Naive B cell (primary cell): ENCODE results near the gene TMEM204. TPM values are rescaled to one million over a fixed set of nuclear protein-coding genes. Genes with fewer than 3 reads are reported as not detected.

ENCODE experiments used
- ATAC-seq, 2 donors: fragments of 150-1000 bp; cut with Tn5 transposase; 2 replicates each; pipeline ENCODE4 v1.10.0; 2021; ENCODE audit warnings: low read depth in 2 of 2, mild to moderate bottlenecking in 2 of 2, moderate library complexity in 2 of 2
- DNase-seq: peaks from one replicate; pipeline ENCODE4 v3.0.0; 2022
- H3K27ac Mint-ChIP-seq, 6 donors: one replicate each; pipeline ENCODE4 v1.8.0; 2020 to 2022; ENCODE audit warnings: mild to moderate bottlenecking in 6 of 6, mixed read lengths in 6 of 6, moderate library complexity in 5 of 6, inconsistent platforms in 2 of 6
- H3K27me3 Mint-ChIP-seq, 3 donors: one replicate each; pipeline ENCODE4 v1.8.0; 2021 to 2022; ENCODE audit warnings: mixed read lengths in 3 of 3, mild to moderate bottlenecking in 1 of 3
- H3K36me3 Mint-ChIP-seq, 2 donors: one replicate each; pipeline ENCODE4 v1.8.0; 2020 to 2022; ENCODE audit warnings: mixed read lengths in 2 of 2, inconsistent platforms in 1 of 2, mild to moderate bottlenecking in 1 of 2
- H3K4me1 Mint-ChIP-seq, 3 donors: one replicate each; pipeline ENCODE4 v1.8.0; 2020 to 2022; ENCODE audit warnings: mixed read lengths in 3 of 3, inconsistent platforms in 1 of 3, mild to moderate bottlenecking in 1 of 3, moderate library complexity in 1 of 3
- H3K4me3 Mint-ChIP-seq, 8 donors: one replicate each; pipeline ENCODE4 v1.8.0; 2020 to 2022; ENCODE audit warnings: mild to moderate bottlenecking in 8 of 8, mixed read lengths in 8 of 8, moderate library complexity in 8 of 8, inconsistent platforms in 2 of 8
- H3K9me3 Mint-ChIP-seq, 7 donors: one replicate each; pipeline ENCODE4 v1.8.0; 2020 to 2022; ENCODE audit warnings: mixed read lengths in 7 of 7, mild to moderate bottlenecking in 5 of 7, inconsistent platforms in 2 of 7, moderate library complexity in 1 of 7
- polyA plus RNA-seq, 6 donors: library from polyadenylated mRNA; unstranded; fragments of 300-500 nt; fragmentation: Illumina TruSeq; gene quantifications; one replicate each; pipeline ENCODE4 v1.2.3, GENCODE V29; 2021; ENCODE audit warnings: low read depth in 6 of 6

TMEM204 gene
- polyA plus RNA-seq = 10 to 100 TPM in 2 of 6 donors, 1 to 10 TPM in 4; 5.2 to 23.9 (median 6.6) TPM

GRCh38 chr16:1533443-1533951, at the start of gene TMEM204:
TMEM204 (plus strand) TSS chr16:1533666; CDS start chr16:1534276, 610 bp downstream.
- Mint-ChIP-seq H3K36me3 (no peaks in the 10 kb centered on the region), H3K4me1 (peaks cover 10 to 44% (median 25%) of the 10 kb centered on the region in 3 donors), H3K27ac (peak within 1 kb of the TSS in 4 of 6 donors; percentile 48 to 85 (median 80)), H3K4me3 (peak within 1 kb of the TSS; percentile 69 to 96 (median 84)), H3K27me3 (peaks cover 0 to 27% (median 0%) of the 10 kb centered on the region in 3 donors), H3K9me3 (no peaks in the 10 kb centered on the region)
- ATAC-seq = peak; percentile 44 to 56
- DNase-seq = no peak

GRCh38 chr16:1485847-1486496, 47.5 kb upstream of the TMEM204 start:
- DNase-seq (no peak), ATAC-seq (no peak)
- Mint-ChIP-seq H3K27me3 (no peaks in the 10 kb centered on the region), H3K36me3 (peaks cover 0 to 5% of the 10 kb centered on the region in 2 donors), H3K4me3 (peak overlapping the region in 1 of 8 donors; percentile 12), H3K27ac (peak overlapping the region in 1 of 6 donors; percentile 9), H3K9me3 (peaks cover 0 to 4% (median 0%) of the 10 kb centered on the region in 7 donors), H3K4me1 (peaks cover 12 to 23% (median 21%) of the 10 kb centered on the region in 3 donors)

- no peaks in the 10 kb centered on the region for H3K27me3 Mint-ChIP-seq
- H3K36me3 Mint-ChIP-seq = no peaks in the 10 kb centered on the region
- ATAC-seq (no peak), DNase-seq (no peak)
- H3K4me1 Mint-ChIP-seq = peaks cover 4 to 21% (median 15%) of the 10 kb centered on the region in 3 donors
- no peak overlapping the region for H3K4me3 Mint-ChIP-seq
- peak overlapping the region in 1 of 6 donors; percentile 79 for H3K27ac Mint-ChIP-seq
- H3K9me3 Mint-ChIP-seq = no peaks in the 10 kb centered on the region
Observed at GRCh38 chr16:1486551-1487390, 46.7 kb upstream of the TMEM204 start.

- peaks cover 6 to 20% (median 17%) of the 10 kb centered on the region in 3 donors for H3K4me1 Mint-ChIP-seq
- DNase-seq (no peak), ATAC-seq (no peak)
- H3K36me3 Mint-ChIP-seq = no peaks in the 10 kb centered on the region
- H3K9me3 Mint-ChIP-seq = no peaks in the 10 kb centered on the region
- no peak overlapping the region for H3K4me3 Mint-ChIP-seq
- H3K27ac Mint-ChIP-seq = no peak overlapping the region
- no peaks in the 10 kb centered on the region for H3K27me3 Mint-ChIP-seq
Observed at GRCh38 chr16:1487395-1488053, 45.9 kb upstream of the TMEM204 start.

- Mint-ChIP-seq H3K4me3 (peak overlapping the region in 1 of 8 donors; percentile 57), H3K4me1 (peaks cover 12 to 22% (median 19%) of the 10 kb centered on the region in 3 donors), H3K36me3 (no peaks in the 10 kb centered on the region), H3K27me3 (no peaks in the 10 kb centered on the region), H3K27ac (peak overlapping the region in 1 of 6 donors; percentile 8), H3K9me3 (no peaks in the 10 kb centered on the region)
- ATAC-seq (no peak), DNase-seq (no peak)
Observed at GRCh38 chr16:1488054-1488601, 45.3 kb upstream of the TMEM204 start.

- H3K27ac Mint-ChIP-seq = peak within 1 kb of the TSS in 4 of 6 donors; percentile 8 to 56 (median 31)
- H3K4me1 Mint-ChIP-seq = peaks cover 13 to 22% (median 19%) of the 10 kb centered on the region in 3 donors
- no peaks in the 10 kb centered on the region for H3K27me3 Mint-ChIP-seq
- H3K36me3 Mint-ChIP-seq = no peaks in the 10 kb centered on the region
- DNase-seq (no peak), ATAC-seq (no peak)
- no peaks in the 10 kb centered on the region for H3K9me3 Mint-ChIP-seq
- peak within 1 kb of the TSS in 1 of 8 donors; percentile 57 for H3K4me3 Mint-ChIP-seq
Observed at GRCh38 chr16:1488619-1489018, 44.8 kb upstream of the TMEM204 start, which contains the start of gene PTX4. PTX4 (minus strand) TSS chr16:1488944; CDS start chr16:1488909, 35 bp downstream.

- H3K27ac Mint-ChIP-seq = peak overlapping the region in 2 of 6 donors; percentile 18 to 56
- no peaks in the 10 kb centered on the region for H3K27me3 Mint-ChIP-seq
- H3K9me3 Mint-ChIP-seq = no peaks in the 10 kb centered on the region
- ATAC-seq (no peak), DNase-seq (no peak)
- no peaks in the 10 kb centered on the region for H3K36me3 Mint-ChIP-seq
- peaks cover 13 to 23% (median 19%) of the 10 kb centered on the region in 3 donors for H3K4me1 Mint-ChIP-seq
- no peak overlapping the region for H3K4me3 Mint-ChIP-seq
Observed at GRCh38 chr16:1489077-1489476, 44.4 kb upstream of the TMEM204 start.

- H3K27me3 Mint-ChIP-seq = no peaks in the 10 kb centered on the region
- peaks cover 13 to 22% (median 15%) of the 10 kb centered on the region in 3 donors for H3K4me1 Mint-ChIP-seq
- H3K4me3 Mint-ChIP-seq = peak overlapping the region in 4 of 8 donors; percentile 19 to 89 (median 62)
- H3K27ac Mint-ChIP-seq = peak overlapping the region in 4 of 6 donors; percentile 33 to 99 (median 84)
- no peaks in the 10 kb centered on the region for H3K9me3 Mint-ChIP-seq
- DNase-seq (no peak), ATAC-seq (no peak)
- H3K36me3 Mint-ChIP-seq = no peaks in the 10 kb centered on the region
Observed at GRCh38 chr16:1491327-1491726, 42.1 kb upstream of the TMEM204 start.

- Mint-ChIP-seq H3K4me1 (peaks cover 13 to 22% (median 15%) of the 10 kb centered on the region in 3 donors), H3K4me3 (peak overlapping the region; percentile 86 to 99 (median 96)), H3K9me3 (no peaks in the 10 kb centered on the region), H3K27ac (peak overlapping the region; percentile 97 to 100 (median 100)), H3K36me3 (no peaks in the 10 kb centered on the region), H3K27me3 (no peaks in the 10 kb centered on the region)
- ATAC-seq = no peak
- no peak for DNase-seq
Observed at GRCh38 chr16:1492082-1492922, 41.2 kb upstream of the TMEM204 start.

- Mint-ChIP-seq H3K27ac (peak within 1 kb of the TSS; percentile 97 to 100 (median 100)), H3K27me3 (no peaks in the 10 kb centered on the region), H3K9me3 (no peaks in the 10 kb centered on the region), H3K4me1 (peaks cover 13 to 22% (median 15%) of the 10 kb centered on the region in 3 donors), H3K36me3 (no peaks in the 10 kb centered on the region), H3K4me3 (peak within 1 kb of the TSS; percentile 86 to 99 (median 96))
- DNase-seq (peak; percentile 83), ATAC-seq (peak; percentile 85 to 88)
Observed at GRCh38 chr16:1492923-1493745, 40.3 kb upstream of the TMEM204 start, which contains the start of gene TELO2. TELO2 (plus strand) TSS chr16:1493360; CDS start chr16:1494282, 922 bp downstream.

- H3K27me3 Mint-ChIP-seq = no peaks in the 10 kb centered on the region
- no peaks in the 10 kb centered on the region for H3K9me3 Mint-ChIP-seq
- peaks cover 10 to 19% (median 13%) of the 10 kb centered on the region in 3 donors for H3K4me1 Mint-ChIP-seq
- no peaks in the 10 kb centered on the region for H3K36me3 Mint-ChIP-seq
- peak overlapping the region in 4 of 6 donors; percentile 76 to 100 (median 98) for H3K27ac Mint-ChIP-seq
- DNase-seq (no peak), ATAC-seq (peak; percentile 3 to 18)
- peak overlapping the region; percentile 86 to 99 (median 96) for H3K4me3 Mint-ChIP-seq
Observed at GRCh38 chr16:1493746-1494094, 39.7 kb upstream of the TMEM204 start.
